NCI-H1417 treated with DMSO at 0.1 percent for 48 hours (cell line): ENCODE results near the gene CLEC4F.

Experiments used
- DNase-seq: peaks from one replicate; lab custom pipeline; 2025; lab: John Stamatoyannopoulos, UW

The CLEC4F gene

DNA sequence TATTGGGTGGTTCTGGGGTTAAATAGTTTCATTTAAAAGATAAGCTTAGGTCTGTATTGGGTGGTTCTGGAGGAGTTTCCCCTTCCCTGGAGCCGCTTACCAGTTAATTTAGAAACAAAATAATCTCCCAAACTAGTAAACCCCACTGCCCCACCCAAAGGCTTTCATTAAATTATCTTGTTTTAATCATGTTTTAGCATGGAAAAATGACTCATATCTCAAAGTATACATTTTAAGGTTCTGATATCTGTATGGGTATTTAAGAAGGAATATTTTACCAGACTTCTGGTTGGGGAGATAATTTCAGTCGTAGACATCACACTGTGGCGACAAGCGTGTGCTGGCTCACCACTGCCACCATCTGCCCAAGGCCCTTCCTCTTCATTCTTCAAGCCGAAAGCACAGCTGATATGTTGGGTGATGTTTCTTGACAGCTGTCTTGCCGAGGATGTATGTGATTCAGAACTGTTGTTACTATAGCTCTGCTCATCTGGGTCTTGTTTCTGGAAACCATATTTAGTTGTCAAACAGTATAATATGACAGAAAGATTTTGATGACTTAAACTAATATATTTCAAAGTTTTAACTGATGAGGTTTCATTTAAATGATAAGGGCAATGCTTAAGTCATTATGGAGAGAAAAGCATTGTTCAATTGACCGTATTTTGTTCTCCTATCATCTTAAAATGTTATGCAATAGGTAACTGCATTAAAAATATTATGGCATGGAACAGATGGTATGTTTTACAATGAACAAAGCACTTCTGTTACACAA, 35.1 kb downstream of the CLEC4F start:
- no peak for DNase-seq

DNA sequence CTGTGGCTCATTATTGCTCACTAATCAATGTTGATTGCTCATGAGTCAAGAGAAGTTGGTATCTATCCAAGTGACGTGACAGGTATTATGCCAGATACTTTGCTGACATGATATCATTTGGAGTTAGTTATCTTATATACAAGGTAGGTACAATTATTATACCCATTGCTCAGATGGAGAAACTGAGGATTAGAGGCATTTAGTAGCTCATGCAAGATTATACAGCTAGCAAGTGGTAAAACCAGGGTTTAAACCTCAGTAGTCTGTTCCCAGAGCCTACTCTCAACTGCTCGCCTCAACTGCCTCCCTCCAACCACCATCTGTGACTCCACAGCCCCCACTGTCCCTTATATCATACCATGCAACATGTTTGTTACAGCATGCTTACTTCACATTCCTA, 36.1 kb downstream of the CLEC4F start:
- DNase-seq, result no peak

DNA sequence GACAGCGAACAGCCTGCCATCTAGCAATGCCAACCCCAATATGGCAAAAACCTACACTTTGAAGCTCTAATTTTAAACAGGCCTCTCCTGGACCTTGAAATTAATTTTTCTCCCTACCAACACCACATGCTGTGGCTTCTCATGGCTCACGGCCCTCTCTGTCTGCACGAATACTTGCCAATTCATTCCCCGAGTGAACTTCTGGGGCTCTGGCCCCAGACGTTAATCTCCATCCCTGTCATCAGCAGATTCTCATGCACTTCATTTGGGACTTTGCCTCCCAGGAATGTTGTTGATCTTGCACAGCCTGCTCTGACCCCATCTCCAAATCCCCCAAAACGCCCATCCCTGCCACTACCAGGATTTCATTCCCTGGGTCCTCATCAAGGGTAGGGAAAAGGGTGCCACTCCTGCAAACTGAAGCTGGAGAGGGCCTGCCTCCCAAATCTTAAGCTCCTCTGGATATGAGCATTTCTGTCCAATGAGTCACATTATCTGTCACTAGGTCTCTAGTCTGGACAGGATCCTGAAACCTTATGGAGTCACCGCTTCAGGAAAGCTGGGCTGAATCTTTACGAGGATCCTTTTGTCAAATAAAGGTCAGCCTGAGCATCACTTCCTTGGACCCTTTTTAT, 40.4 kb downstream of the CLEC4F start:
- DNase-seq, result no peak

DNA sequence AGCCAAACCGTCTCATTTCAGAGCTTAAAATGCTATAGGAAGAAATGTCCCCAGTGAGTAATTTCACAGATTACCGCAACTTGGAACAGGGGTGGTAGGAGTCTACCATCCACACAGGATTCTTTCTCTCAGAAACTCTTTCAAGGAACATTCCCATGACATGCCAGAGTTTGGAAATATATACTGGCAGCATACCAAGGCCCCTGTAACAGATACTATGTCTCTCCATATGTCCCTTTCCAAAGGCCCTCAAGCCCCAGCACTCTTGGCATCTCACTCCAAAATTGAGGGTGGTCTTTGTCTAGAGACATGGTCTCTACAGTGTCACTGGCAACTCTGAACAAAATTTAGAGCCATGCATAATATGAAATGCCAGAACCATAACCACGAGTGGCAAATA, 40.9 kb downstream of the CLEC4F start:
- no peak for DNase-seq

DNA sequence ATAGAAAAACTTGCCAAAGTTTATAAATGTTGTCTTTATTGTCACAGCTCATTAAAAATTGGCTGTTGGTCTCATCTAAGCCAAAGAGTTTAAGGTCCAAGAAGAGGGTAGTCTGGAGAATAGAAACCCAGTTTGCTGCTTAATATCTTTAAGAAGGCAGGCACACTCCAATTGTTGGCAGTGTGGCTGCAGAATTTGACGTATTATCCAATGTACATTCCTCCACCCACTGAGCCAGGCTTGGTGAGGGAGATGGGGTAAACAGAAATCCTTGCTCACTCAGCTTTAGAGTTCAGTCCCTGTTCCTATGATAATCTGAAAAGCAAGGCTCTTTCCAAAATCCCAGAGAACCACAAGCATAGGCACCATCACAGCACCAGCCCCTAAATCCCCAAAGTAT, 41.7 kb downstream of the CLEC4F start:
- no peak for DNase-seq

DNA sequence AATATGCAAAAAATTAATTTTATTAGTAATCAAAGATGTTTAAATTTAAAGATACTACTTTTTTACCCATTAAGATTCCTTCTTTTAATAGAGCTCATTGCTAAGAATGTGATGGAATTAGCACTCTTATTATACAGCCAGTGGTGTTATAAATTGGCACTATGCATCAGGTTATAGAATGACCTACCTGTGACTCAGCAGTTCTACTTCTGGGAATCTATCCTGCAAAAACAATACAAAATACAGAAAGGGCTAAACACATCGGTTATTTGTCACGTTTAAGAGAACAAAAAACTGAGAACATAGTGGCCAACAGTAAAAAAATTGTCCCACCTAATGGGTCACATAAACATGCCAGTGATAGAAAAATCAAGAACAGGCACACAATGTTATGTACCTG, 42.9 kb downstream of the CLEC4F start:
- DNase-seq, result no peak

DNA sequence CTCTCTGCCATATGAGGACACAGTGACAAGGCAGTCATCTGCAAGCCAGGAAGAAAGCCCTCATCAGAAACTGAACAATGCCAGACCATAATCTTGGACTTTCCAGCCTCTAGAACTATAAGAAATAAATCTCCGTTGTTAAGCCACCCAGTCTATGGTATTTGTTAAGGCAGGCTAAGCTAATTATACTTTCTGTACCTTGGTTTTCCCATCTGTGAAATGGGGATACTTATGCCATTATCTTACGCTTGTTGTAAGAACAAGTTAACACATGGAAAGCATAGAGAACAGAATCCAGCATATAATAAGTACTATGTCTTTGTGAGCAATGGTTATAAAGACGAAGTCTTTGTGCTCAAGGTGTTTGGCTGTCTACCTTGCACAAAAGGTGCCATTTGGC, 44.1 kb downstream of the CLEC4F start:
- no peak for DNase-seq

DNA sequence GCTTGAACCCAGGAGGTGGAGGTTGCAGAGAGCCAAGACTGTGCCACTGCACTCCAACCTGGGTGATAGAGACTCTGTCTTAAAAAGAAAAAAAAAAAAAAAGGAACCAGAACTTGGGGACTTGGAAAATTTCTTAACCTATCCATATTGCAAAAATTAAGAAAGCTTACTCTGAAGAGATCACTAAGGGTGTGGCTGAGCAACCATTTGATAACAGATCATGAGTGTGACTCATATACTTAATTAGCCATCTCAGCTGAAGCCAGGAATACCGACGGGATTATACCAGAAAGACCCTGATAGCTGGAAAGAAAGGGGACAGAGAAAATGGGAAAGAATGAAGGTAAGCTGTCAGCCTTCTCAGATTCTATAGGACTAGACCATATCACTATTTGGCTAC, 45.3 kb downstream of the CLEC4F start:
- no peak for DNase-seq

DNA sequence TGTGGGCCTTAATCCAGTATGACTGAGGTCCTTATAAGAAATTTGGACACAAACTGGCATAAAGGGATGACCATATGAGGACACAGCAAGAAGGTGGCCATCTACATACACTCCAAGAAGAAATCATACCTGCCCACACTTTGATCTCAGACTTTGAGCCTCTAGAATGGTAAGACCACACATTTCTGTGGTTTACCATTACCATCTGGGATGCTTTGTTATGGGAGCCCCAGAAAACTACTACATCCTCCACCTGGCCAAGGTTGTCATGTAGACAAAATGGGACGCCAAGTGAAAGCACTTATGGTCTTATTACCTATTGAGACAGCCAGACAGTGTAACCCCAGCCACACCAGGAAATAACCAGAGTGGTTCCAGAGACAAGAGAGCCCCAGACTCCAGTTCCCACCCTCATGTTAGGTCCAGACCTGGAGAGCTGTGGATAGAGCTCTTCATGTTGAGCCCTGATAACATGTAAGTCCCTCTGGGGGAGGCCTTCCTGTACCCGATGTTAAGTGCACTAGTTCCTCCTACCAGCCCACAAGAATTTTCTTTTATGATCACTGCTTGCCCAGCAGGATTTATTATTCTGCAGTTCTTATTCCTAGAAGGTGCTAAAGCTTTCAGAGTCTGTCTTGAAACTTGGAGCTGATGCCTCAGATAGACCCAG, 47.8 kb downstream of the CLEC4F start:
- no peak for DNase-seq

DNA sequence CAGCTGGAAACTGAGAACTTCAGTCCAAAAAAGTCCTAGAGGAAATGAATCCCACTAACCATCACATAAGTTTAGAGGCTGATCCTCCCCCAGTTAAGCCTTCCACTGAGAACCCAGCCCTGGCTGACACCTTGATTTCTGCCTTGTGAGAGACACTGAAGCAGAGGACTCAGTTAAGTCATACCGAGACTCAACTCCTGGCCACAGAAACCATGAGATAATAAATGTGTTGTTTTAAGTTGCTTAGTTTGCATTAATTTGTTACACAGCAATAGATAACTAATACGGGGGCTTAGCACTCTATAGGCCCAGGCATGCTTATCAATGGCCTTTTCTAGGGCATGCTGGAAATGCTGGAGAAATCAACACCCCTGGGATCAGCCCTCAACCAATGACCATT, 49.0 kb downstream of the CLEC4F start:
- DNase-seq, result no peak

DNA sequence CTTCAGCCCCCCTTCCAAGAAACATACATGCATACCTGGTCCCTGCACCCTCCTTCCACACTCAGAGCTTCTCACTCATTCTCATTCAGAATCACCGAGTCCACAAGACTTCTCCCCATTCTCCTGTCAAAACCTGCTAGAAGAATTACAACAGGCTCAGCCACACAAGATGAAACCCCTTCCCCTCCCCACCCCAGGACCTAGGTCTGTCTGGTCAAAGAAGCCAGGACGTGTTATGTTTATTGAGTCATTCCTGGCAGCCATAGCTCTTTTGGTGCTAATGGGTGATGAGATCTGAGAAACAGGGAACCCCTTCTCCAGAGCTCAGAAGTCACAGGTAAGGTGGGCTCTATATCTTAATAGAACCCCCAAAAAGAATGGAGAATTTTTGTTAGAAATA, 50.9 kb downstream of the CLEC4F start:
- DNase-seq, result no peak

DNA sequence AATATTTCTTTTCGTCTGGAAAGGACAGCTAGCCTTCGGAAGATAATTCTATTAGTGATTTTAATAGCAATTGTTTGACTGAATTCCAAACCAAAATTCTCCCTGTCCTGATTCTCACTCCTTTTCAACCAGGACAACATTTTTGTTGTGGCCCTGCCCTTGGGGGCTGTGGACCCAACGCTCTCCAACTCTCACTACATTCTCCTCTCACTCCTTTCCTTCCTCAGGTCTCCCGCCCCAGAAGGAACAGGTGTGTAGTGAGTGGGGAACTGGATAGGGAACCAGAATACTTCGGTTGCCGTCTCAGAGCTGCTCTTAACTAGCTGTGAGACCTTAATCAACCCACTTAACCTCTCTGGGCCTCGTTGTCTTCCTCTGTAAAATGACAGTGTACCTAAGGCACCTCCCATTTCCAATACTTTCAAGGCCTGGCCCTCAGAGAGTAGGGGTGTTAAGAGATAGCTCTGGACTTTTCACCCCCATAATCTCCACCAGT, 51.8 kb downstream of the CLEC4F start:
- DNase-seq, result no peak

DNA sequence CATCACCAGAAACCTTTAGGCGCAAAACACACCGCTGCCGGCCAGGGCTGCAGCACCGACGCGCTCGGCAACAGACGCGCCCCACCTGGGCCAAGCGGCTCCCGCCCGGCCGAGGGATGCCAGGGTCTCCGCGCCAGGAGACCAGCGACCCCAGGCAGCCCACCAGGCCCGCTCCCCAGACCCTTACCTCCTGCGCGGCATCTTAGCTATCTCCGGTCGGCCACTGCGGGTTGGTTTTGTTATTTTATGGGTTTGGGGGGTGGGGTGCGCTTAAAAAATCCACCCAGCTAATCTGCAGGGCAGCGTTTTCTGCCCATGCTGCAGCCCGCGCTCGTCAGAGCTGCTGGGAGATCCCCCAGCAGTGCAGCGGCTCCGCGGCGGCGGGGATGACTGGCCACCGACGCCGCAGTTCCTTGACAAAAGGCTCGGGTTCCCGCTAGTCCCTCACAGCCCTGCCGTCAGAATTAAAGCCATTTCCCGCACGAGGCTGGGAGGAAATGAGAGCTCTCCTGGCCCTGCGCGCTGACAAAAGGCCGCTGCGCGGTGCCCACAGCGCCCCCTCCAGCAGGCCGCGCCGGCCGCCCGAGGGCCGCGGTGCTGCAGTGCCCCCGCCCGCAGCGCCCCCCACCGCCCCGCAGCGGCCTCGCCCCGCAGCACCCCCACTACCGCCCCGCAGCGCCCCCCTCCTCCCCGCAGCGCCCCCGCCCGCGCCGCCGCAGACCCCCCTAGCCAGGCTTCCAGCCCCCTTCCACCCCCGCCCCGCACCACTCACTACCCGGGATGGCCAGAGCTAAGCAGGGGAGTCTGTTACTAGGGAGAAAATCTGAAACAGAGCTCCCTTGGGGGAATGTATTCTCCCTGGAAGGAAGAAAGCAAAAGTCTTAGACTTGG, 52.5 kb downstream of the CLEC4F start, which contains the start of gene ADD2:
TSS of gene ADD2 (minus strand) at position 502 of the 891 bp plus-strand sequence. CDS start 61,792 bp downstream, outside the sequence.
- DNase-seq, result peak; percentile 36

DNA sequence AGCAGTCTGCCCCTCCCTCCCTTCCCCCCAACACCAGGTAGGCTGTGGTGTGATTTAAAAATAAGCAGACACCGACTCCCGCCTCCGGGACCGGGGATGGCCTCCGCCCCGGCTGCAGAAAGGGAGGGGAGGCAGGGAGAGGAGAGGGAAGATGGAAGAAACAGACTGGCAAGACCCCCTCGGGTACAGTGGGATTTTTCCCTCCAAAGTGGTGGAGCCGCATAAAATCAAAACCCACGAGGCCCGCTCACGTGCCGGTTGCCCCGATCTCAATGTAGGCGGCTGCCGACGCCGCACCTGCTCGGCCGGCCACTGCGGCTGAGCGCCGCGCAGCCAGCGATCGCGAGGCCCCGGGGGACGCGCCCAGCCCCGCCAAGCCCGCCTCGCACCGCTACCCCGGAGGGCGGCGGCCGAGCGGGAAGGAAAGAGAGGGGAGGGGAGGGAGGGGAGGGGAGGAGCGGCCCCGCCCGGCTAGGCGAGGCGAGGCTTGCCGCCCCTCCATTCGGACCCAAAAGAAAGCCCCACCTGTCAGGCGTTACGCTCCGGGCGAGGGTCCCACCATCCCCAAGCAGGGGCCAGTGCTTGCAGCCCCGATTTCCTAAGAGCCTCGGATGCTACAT, 53.2 kb downstream of the CLEC4F start:
- peak; percentile 28 for DNase-seq

DNA sequence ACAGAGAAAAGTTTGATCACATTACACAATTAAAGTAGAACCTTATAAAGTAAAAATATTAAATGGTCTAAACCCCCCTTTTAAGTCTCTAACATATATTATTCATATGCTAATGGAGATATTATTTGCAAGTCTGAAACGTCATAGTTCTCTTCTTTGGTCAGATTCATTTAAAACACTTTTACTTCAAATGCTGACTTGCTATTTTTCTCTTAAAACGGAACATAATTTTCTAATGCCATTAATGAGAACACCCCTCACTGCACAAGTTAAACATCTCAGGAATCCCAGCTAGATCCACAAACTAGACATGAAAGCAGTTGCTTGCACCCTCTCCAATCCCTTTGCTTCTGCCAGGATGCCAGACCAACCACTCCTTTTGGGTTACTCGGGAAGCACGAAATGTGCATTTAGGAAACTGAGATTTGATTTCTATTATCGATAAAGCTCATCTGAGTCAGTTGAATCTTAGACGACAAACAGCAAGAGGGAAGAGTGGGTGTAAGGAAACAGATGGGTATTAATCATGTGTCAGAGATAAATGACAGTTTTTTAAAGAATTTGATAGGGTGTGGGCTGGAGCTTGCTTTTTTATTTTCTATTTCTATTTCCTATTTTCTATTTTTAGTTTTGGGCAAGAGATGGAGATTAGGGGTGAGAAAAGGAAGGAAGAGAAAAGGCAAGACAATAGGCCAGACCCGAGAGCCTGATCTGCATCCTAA, 53.9 kb downstream of the CLEC4F start:
- no peak for DNase-seq

DNA sequence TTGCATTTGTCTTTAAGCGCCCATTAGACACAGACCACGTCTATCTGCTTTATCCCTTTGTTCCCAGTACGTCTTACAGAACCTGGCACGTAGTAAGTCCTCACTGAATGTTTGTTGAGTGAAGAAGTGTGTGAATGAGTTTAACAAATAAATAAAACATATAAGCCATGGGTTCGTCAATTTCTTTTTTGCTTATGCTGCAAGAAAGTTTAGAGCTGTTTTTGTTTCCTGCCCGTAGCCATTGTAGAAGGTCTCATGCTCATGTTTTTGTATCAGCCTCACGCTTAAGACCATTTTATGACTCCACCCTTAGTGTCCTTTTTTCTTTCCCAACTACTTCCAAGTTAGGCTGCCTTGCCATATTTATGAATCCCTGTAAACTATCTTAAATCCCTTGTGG, 54.9 kb downstream of the CLEC4F start:
- no peak for DNase-seq

DNA sequence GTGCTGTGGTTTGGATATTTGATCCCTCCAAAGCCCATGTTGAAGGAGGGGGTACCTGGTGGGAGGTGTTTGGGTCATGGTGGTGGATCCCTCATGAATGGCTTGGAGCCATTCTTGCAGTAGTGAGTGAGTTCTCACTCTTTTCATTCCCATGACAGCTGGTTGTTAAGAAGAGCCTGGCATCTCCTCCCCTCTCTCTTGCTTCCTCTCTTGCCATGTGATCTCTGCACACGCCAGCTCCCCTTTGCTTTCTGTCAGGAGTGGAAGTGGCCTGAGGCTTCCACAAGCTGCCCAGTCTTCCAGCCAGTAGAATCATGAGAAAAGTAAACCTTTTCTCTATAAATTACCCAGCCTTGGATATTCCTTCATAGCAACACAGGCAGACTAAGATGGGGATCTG, 61.0 kb downstream of the CLEC4F start:
- DNase-seq, result no peak
